ENCODE data around the gene RECQL.

RECQL gene

DNA sequence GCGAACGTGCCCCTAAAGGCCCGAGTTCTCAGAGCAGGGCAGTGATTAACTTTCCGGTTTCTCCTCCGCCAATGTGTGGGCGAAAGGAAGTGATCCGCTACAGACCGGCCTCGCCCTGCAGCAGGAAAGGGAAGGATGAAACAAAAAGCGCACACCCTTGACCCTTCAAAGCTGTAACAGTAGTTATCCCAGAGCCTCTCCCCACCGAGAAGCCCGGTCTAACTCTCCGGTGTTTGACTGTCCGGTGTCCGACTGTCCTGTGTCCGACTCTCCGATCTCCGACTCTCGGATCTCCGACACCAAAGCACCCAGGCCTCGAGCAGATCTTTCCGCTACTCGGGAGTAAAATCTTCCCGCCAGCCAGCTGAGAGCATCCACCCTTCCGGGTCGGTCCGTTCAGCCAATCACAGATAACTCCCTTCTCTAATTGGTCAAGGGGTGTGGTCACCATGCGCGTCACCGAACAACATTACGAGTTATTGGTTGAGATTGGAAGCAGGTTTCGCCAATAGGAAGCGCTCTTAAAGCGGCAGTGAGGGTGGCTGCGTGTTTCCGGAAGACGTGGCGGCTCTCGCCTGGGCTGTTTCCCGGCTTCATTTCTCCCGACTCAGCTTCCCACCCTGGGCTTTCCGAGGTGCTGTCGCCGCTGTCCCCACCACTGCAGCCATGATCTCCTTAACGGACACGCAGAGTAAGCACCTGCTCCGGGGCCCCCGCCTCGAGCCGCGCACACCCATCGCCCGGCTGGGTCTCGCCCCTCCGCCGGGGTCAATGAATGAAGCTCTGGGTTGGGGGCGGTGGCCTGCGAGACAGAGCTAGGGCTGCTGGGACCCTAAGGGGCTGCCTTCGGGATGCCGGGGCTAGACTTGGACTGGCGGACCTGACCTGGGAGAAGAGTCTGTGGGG, at the start of gene RECQL, which contains the start of gene GOLT1B:
TSS of gene RECQL (minus strand) at position 378 of the 906 bp plus-strand sequence. CDS start 2,065 bp downstream, outside the sequence.
TSS of gene GOLT1B (plus strand) at position 532 of the 906 bp plus-strand sequence. CDS start at position 667, 135 bp downstream.
- DNase-seq (ENCODE audit: low read depth), result peak; percentile 97
- TF ChIP-seq, protein P1, sequence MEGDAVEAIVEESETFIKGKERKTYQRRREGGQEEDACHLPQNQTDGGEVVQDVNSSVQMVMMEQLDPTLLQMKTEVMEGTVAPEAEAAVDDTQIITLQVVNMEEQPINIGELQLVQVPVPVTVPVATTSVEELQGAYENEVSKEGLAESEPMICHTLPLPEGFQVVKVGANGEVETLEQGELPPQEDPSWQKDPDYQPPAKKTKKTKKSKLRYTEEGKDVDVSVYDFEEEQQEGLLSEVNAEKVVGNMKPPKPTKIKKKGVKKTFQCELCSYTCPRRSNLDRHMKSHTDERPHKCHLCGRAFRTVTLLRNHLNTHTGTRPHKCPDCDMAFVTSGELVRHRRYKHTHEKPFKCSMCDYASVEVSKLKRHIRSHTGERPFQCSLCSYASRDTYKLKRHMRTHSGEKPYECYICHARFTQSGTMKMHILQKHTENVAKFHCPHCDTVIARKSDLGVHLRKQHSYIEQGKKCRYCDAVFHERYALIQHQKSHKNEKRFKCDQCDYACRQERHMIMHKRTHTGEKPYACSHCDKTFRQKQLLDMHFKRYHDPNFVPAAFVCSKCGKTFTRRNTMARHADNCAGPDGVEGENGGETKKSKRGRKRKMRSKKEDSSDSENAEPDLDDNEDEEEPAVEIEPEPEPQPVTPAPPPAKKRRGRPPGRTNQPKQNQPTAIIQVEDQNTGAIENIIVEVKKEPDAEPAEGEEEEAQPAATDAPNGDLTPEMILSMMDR (IDR thresholded peaks at IDR 0.05; ENCODE audit: insufficient read depth, low read depth, low read length, missing control alignments), result no peak
- peak within 1 kb of the TSS; percentile 93 for H3K4me3 ChIP-seq (ENCODE audit: low read depth, low read length)

DNA sequence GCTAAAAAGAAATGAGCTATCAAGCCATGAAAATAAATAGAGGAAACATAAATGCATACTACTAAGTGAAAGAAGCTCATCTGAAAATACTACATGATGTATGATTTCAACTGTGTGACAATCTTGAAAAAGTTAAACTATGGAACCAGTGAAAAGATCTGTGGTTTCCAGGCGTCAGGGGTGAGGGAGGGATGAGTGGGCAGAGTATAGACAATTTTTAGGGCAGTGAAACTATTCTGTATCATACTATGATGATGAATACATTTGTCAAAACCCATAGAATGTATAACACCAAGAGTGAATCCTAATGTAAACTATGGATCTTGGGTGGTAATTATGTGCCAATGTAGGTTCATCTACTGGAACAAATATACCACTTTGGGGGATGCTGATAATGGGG, 46.0 kb upstream of the RECQL start:
- TF ChIP-seq, protein P1 (IDR thresholded peaks at IDR 0.05; ENCODE audit: insufficient read depth, low read depth, low read length, missing control alignments), result no peak
- no peak overlapping the region for H3K4me3 ChIP-seq (ENCODE audit: low read depth, low read length)
- no peak for DNase-seq (ENCODE audit: low read depth)

- no peak overlapping the region for H3K4me3 ChIP-seq (ENCODE audit: low read depth, low read length)
- TF ChIP-seq, protein P1 (IDR thresholded peaks at IDR 0.05; ENCODE audit: insufficient read depth, low read depth, low read length, missing control alignments), result no peak
- DNase-seq (ENCODE audit: low read depth), result no peak
These were observed 45.3 kb upstream of the RECQL start for GRCh38 chr12:21546716-21547115.

DNA sequence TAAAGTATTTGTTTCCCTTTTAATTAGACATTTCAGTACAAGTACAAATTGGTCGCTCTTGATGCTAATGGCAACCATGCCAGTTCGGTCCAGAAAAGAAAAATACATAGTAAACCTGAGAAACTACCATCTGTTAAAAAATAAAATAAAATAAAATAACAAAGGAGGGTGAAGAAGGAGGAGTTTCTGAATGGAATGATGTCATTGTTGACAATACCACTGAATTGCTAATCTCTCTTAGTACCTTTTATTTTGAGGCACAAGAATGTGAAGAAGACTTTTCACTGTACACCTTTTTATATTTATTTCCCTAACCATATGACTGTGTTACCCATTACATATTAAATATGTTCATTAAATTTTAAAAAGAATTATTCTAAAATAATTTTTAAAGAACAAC, 44.1 kb upstream of the RECQL start:
- H3K4me3 ChIP-seq (ENCODE audit: low read depth, low read length), result no peak overlapping the region
- TF ChIP-seq, protein P1 (IDR thresholded peaks at IDR 0.05; ENCODE audit: insufficient read depth, low read depth, low read length, missing control alignments), result no peak
- DNase-seq (ENCODE audit: low read depth), result no peak

DNA sequence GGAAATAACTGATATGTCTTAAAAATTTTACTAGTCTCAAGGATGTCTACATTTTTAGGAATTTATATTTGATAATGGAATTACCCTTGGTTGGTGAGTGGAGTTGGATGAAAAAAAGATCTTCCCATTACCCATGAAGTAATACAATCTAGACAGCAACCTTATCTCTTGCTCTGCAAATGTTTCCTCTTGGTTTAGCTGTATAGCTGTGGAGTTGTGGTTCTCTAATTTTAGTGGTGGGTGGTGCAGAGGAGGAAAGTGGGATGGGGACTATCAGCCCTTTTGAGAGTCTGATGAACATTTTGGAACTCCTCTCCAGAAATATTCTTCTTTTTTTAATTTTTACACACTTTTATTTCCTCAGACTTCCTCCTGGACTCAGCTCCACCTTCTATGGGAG, 41.7 kb upstream of the RECQL start:
- H3K4me3 ChIP-seq (ENCODE audit: low read depth, low read length), result no peak overlapping the region
- TF ChIP-seq, protein P1 (IDR thresholded peaks at IDR 0.05; ENCODE audit: insufficient read depth, low read depth, low read length, missing control alignments), result no peak
- DNase-seq (ENCODE audit: low read depth), result no peak

GRCh38 chr12:21542403-21542802, 41.0 kb upstream of the RECQL start:
- DNase-seq (ENCODE audit: low read depth), result no peak
- no peak overlapping the region for H3K4me3 ChIP-seq (ENCODE audit: low read depth, low read length)
- TF ChIP-seq, protein P1 (IDR thresholded peaks at IDR 0.05; ENCODE audit: insufficient read depth, low read depth, low read length, missing control alignments), result no peak
